Gastrocnemius medialis (tissue), 4 donors: ENCODE data around the gene CSNK1G1. TPM values are rescaled to one million over a fixed set of nuclear protein-coding genes. Genes with fewer than 3 reads are reported as not detected.
"Not testable (repeated sequence)": the region's sequence is repeated elsewhere in the genome, so short reads cannot be mapped to it uniquely, and the experiment has no call there.

Experiments
- ATAC-seq, 2 donors: fragments of 150-250 bp; one replicate each; pipeline ENCODE4 v1.9.1; 2016
- DNase-seq, 2 donors: peaks; one replicate each; pipeline ENCODE4 v3.0.0-alpha.2; 2019
- H3K27ac ChIP-seq, 4 donors: fragments of 200-600 bp; sonication (generic); 1 replicate in 1 of 4; 2 replicates in 3 of 4; pipeline ENCODE4 v1.5.1; 2016 to 2018; ENCODE audit warnings: mild to moderate bottlenecking in 2 of 4, moderate library complexity in 1 of 4
- H3K27me3 ChIP-seq, 3 donors: fragments of 200-600 bp; sonication (generic) in 2 of 3; 1 replicate in 1 of 3; 2 replicates in 2 of 3; pipeline versions ENCODE4 v1.5.1 to v1.6.0; 2016 to 2019; ENCODE audit warnings: mild to moderate bottlenecking in 1 of 3, moderate library complexity in 1 of 3
- H3K36me3 ChIP-seq, 2 donors: fragments of 200-600 bp; sonication (generic) in 1 of 2; one replicate each; pipeline ENCODE4 v1.5.1; 2017 to 2018
- H3K4me1 ChIP-seq, 2 donors: fragments of 200-600 bp; sonication (generic) in 1 of 2; one replicate each; pipeline ENCODE4 v1.5.1; 2016 to 2017; ENCODE audit warnings: mild to moderate bottlenecking in 2 of 2
- H3K4me3 ChIP-seq, 4 donors: fragments of 200-600 bp; sonication (generic) in 3 of 4; 1 replicate in 1 of 4; 2 replicates in 3 of 4; pipeline ENCODE4 v1.5.1; 2016 to 2019; ENCODE audit warnings: mild to moderate bottlenecking in 2 of 4
- H3K9me3 ChIP-seq, 3 donors: fragments of 200-600 bp; sonication (generic) in 2 of 3; 1 replicate in 1 of 3; 2 replicates in 2 of 3; pipeline ENCODE4 v1.5.1; 2016 to 2019
- POLR2A ChIP-seq, 2 donors: fragments of 450-650 bp; IDR thresholded peaks; one replicate each; pipeline ENCODE4 v1.6.1; 2017; ENCODE audit warnings: antibody characterized with exemption in 2 of 2, mild to moderate bottlenecking in 2 of 2, moderate library complexity in 2 of 2
- in situ Hi-C, 4 donors: fragments of 200-750 bp; cut with MboI; loops; one replicate each; pipeline versions ENCODE4 v1.15.0 to v1.8.0; 2017; ENCODE audit warnings: low sequenced_read_pairs in 4 of 4
- intact Hi-C: fragments of 100-400 bp; cut with DNase I; formaldehyde crosslinking; loops from one replicate; pipeline ENCODE4 v1.15.1; 2023; ENCODE audit warnings: low total_unique reads
- total RNA-seq, 4 donors: library from RNA; depleted of rRNA; stranded (reverse); fragments of >200 nt; gene quantifications; one replicate each; pipeline versions ENCODE4 v1.1.0 to v1.2.3, GENCODE V29; 2016
- TF ChIP-seq, protein P1 (sequence below), 5 experiments: fragments of 450-650 bp in 3 of 5; fragments of 200-600 bp in 2 of 5; sonication (generic) in 2 of 5; IDR thresholded peaks in 4 of 5; conservative IDR thresholded peaks in 1 of 5; 1 replicate in 4 of 5; 2 replicates in 1 of 5; pipeline ENCODE4 v1.5.1; 2016 to 2019; ENCODE audit warnings: antibody characterized with exemption in 5 of 5, mild to moderate bottlenecking in 3 of 5, moderate library complexity in 3 of 5

Gene CSNK1G1
- total RNA-seq, 4 donors from 2014 or later: 5.3 to 26.6 (median 6.5) TPM

- in situ Hi-C loops: no loop called here
- ATAC-seq (peak; percentile 99 to 100), DNase-seq (peak; percentile 92)
- TF ChIP-seq POLR2A (IDR thresholded peaks at IDR 0.05): no peak
- TF ChIP-seq, protein P1, sequence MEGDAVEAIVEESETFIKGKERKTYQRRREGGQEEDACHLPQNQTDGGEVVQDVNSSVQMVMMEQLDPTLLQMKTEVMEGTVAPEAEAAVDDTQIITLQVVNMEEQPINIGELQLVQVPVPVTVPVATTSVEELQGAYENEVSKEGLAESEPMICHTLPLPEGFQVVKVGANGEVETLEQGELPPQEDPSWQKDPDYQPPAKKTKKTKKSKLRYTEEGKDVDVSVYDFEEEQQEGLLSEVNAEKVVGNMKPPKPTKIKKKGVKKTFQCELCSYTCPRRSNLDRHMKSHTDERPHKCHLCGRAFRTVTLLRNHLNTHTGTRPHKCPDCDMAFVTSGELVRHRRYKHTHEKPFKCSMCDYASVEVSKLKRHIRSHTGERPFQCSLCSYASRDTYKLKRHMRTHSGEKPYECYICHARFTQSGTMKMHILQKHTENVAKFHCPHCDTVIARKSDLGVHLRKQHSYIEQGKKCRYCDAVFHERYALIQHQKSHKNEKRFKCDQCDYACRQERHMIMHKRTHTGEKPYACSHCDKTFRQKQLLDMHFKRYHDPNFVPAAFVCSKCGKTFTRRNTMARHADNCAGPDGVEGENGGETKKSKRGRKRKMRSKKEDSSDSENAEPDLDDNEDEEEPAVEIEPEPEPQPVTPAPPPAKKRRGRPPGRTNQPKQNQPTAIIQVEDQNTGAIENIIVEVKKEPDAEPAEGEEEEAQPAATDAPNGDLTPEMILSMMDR (IDR thresholded peaks at IDR 0.05 in 4 of 5, conservative IDR thresholded peaks at IDR 0.05 in 1 of 5): no peak
- Histone ChIP-seq H3K9me3 (no peaks in the 10 kb centered on the region), H3K27ac (no peak within 1 kb of the TSS), H3K27me3 (no peaks in the 10 kb centered on the region), H3K4me3 (peak within 1 kb of the TSS; percentile 47 to 74 (median 61)), H3K36me3 (no peaks in the 10 kb centered on the region), H3K4me1 (peaks cover 9 to 10% of the 10 kb centered on the region in 2 donors)
- intact Hi-C loops: loop anchor here (1.0 to 5.0 kb wide), 2 partner anchors 25 to 219 kb away; partner anchors contain the start of genes CSNK1G1 and PPIB
These were observed 25.2 kb upstream of the CSNK1G1 start, which contains the start of gene PCLAF for GRCh38 chr15:64381000-64381751. Gene PCLAF, minus strand, starts transcription at chr15:64381441. Its CDS starts 70 bp downstream, at chr15:64381371.

GRCh38 chr15:64380130-64380870 is 24.3 kb upstream of the CSNK1G1 start:
- DNase-seq, in situ Hi-C loops, H3K27ac ChIP-seq, H3K36me3 ChIP-seq, H3K9me3 ChIP-seq, ATAC-seq, H3K27me3 ChIP-seq, H3K4me1 ChIP-seq: not testable (repeated sequence)
- peak overlapping the region in 3 of 4 donors; percentile 59 to 74 (median 63) for H3K4me3 ChIP-seq
- intact Hi-C loops: loop anchor here (5.0 kb wide), 1 partner anchor 218 kb away; the partner anchor contains the start of gene PPIB

DNA sequence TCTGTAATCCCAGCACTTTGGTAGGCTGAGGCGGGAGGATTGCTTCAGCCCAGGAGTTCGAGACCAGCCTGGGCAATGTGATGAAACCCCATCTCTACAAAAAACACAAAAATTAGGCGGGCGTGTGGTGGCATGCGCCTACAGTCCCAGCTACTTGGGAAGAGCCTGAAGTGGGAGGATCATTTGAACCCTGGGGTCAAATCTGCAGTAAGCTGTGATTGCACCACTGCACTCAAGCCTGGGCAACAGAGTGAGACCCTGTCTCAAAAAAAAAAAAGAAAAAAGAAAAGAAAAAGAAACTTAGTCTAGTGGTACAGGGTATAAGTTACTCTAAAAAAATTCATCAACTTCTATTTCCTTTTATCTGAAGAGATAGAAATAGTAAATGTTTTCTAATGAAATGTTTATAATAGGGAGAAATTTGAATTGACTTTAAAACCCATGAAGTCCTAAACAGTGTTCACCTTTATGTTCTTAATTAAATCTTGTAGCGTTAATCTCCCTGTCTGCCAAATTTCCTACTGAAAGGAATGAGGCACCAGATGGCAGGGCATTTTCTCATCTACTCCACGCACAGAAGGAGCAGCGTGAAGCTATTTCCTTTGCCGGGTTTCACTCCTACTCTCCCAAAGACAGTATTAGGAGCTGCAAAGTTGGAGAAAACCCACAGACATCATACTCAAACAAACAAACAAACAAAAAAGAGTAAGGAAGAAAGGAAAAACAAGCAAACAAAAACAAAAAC is 23.4 kb upstream of the CSNK1G1 start:
- Histone ChIP-seq H3K4me1 (peaks cover 9 to 10% of the 10 kb centered on the region in 2 donors), H3K36me3 (no peaks in the 10 kb centered on the region), H3K4me3 (no peak overlapping the region), H3K27me3 (no peaks in the 10 kb centered on the region), H3K27ac (no peak overlapping the region), H3K9me3 (no peaks in the 10 kb centered on the region)
- TF ChIP-seq, protein P1 (IDR thresholded peaks at IDR 0.05 in 4 of 5, conservative IDR thresholded peaks at IDR 0.05 in 1 of 5): no peak
- TF ChIP-seq POLR2A (IDR thresholded peaks at IDR 0.05): no peak
- intact Hi-C loops: no loop called here
- DNase-seq: no peak
- no peak for ATAC-seq
- in situ Hi-C loops: no loop called here

DNA sequence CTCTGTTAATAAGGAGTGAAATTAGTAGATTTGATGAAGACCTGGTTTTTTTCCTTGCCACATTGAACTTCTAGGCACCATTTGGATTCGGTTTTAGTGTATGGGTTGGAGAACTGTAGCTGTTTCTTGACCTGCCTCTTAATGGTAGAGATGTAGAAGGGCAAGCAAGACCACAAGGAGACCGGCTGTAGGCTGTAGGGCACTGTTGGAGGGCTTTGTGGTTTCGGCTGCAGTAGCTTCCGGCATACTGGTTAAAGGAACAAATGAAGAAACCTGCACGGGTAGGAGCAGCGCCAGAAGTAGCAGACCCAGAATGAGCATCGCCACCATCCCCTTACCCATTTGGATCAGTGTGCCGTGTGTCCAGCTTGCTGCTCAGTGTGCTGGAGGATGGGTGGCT is 17.4 kb upstream of the CSNK1G1 start:
- Histone ChIP-seq H3K27ac (no peak overlapping the region), H3K36me3 (no peaks in the 10 kb centered on the region), H3K4me1 (peaks cover 0 to 4% of the 10 kb centered on the region in 2 donors), H3K9me3 (no peaks in the 10 kb centered on the region), H3K4me3 (no peak overlapping the region), H3K27me3 (no peaks in the 10 kb centered on the region)
- no peak for ATAC-seq
- in situ Hi-C loops (loop anchor here in 1 of 4 donors (25.0 kb wide), 1 partner anchor 161 kb away; no protein-coding TSS in a partner anchor), intact Hi-C loops (no loop called here)
- no peak for TF ChIP-seq POLR2A (IDR thresholded peaks at IDR 0.05)
- TF ChIP-seq, protein P1 (IDR thresholded peaks at IDR 0.05 in 4 of 5, conservative IDR thresholded peaks at IDR 0.05 in 1 of 5): no peak
- no peak for DNase-seq

DNA sequence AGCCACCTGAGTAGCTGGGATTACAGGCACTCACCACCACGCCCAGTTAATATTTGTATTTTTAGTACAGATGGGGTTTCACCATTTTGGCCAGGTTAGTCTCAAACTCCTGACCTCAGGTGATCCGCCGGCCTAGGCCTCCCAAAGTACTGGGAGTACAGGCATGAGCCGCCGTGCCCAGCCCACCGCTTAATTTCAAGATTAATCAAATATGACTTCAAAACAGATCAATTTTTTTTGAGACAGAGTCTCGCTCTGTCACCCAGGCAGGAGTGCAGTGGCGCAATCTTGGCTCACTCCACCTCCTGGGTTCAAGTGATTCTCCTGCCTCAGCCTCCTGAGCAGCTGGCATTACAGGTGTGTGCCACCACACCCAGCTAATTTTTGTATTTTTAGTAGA is 15.4 kb upstream of the CSNK1G1 start:
- ATAC-seq, DNase-seq, H3K36me3 ChIP-seq, intact Hi-C loops, H3K27me3 ChIP-seq, H3K4me3 ChIP-seq, H3K4me1 ChIP-seq, H3K27ac ChIP-seq, H3K9me3 ChIP-seq: not testable (repeated sequence)
- in situ Hi-C loops: loop anchor here in 1 of 4 donors (25.0 kb wide), 1 partner anchor 159 kb away; no protein-coding TSS in a partner anchor
